Mesenchymal stem cell (in vitro differentiated cells and primary cell): ENCODE data around the gene RNF4.
A peak's percentile ranks its signal among the peaks of the same experiment; 100 is the strongest.
"Not testable (repeated sequence)": the region's sequence is repeated elsewhere in the genome, so short reads cannot be mapped to it uniquely, and the experiment has no call there.

Experiments used
- DNase-seq: peaks from one replicate; pipeline ENCODE4 v3.0.0-alpha.2; 2013
- H2AFZ ChIP-seq: one replicate; pipeline ENCODE4 v1.6.1; 2013; ENCODE audit warnings: low read depth, mild to moderate bottlenecking, control low read depth, inconsistent platforms, low read length, moderate library complexity
- H2AK5ac ChIP-seq: 2 replicates; pipeline ENCODE4 v1.6.1; 2013; ENCODE audit warnings: low read length, moderate library complexity, mild to moderate bottlenecking, inconsistent platforms; ENCODE audit not compliant: severe bottlenecking
- H2BK120ac ChIP-seq: one replicate; pipeline ENCODE4 v1.6.1; 2013; ENCODE audit warnings: low read depth, mild to moderate bottlenecking, inconsistent platforms, low read length, moderate library complexity
- H2BK12ac ChIP-seq, 2 experiments: one replicate each; pipeline ENCODE4 v1.6.1; 2013; ENCODE audit warnings: inconsistent platforms in 2 of 2, low read length in 2 of 2, mild to moderate bottlenecking in 2 of 2, moderate library complexity in 2 of 2, control low read depth in 1 of 2
- H2BK15ac ChIP-seq: one replicate; pipeline ENCODE4 v1.6.1; 2013; ENCODE audit warnings: mild to moderate bottlenecking, low read depth, inconsistent platforms; ENCODE audit not compliant: poor library complexity, severe bottlenecking
- H2BK5ac ChIP-seq: 2 replicates; pipeline ENCODE4 v1.6.1; 2013; ENCODE audit warnings: low read depth, mild to moderate bottlenecking, low read length, control low read depth, inconsistent platforms; ENCODE audit not compliant: poor library complexity, severe bottlenecking
- H3K14ac ChIP-seq, 2 experiments: one replicate each; pipeline ENCODE4 v1.6.1; 2013; ENCODE audit warnings: inconsistent platforms in 2 of 2, low read length in 2 of 2, control low read depth in 1 of 2, mild to moderate bottlenecking in 1 of 2, moderate library complexity in 1 of 2
- H3K18ac ChIP-seq, 2 experiments: one replicate each; pipeline ENCODE4 v1.6.1; 2013; ENCODE audit warnings: inconsistent platforms in 2 of 2, low read length in 2 of 2, control low read depth in 1 of 2, low read depth in 1 of 2, mild to moderate bottlenecking in 1 of 2
- H3K23ac ChIP-seq, 2 experiments: one replicate each; pipeline ENCODE4 v1.6.1; 2013; ENCODE audit warnings: inconsistent platforms in 2 of 2, low read length in 2 of 2, mild to moderate bottlenecking in 2 of 2, moderate library complexity in 2 of 2, control low read depth in 1 of 2
- H3K27ac ChIP-seq: 2 replicates; pipeline ENCODE4 v1.5.1; 2013; ENCODE audit warnings: mild to moderate bottlenecking, moderate library complexity, low read length, control low read depth, inconsistent platforms; ENCODE audit not compliant: poor library complexity, severe bottlenecking
- H3K27me3 ChIP-seq, 2 experiments: 2 replicates each; pipeline versions ENCODE4 v1.6.1 to v1.7.0; 2013; ENCODE audit warnings: low read length in 2 of 2, mild to moderate bottlenecking in 2 of 2, moderate library complexity in 2 of 2, control low read depth in 1 of 2, inconsistent platforms in 1 of 2; ENCODE audit not compliant: control insufficient read depth in 1 of 2, insufficient read depth in 1 of 2
- H3K36me3 ChIP-seq, 2 experiments: 2 replicates each; pipeline versions ENCODE4 v1.6.1 to v1.7.0; 2013; ENCODE audit warnings: low read length in 2 of 2, control low read depth in 1 of 2, inconsistent platforms in 1 of 2, low read depth in 1 of 2, mild to moderate bottlenecking in 1 of 2; ENCODE audit not compliant: insufficient read depth in 2 of 2, control insufficient read depth in 1 of 2
- H3K4ac ChIP-seq, 2 experiments: one replicate each; pipeline ENCODE4 v1.6.1; 2013; ENCODE audit warnings: inconsistent platforms in 2 of 2, low read length in 2 of 2, mild to moderate bottlenecking in 2 of 2, moderate library complexity in 2 of 2, control low read depth in 1 of 2, low read depth in 1 of 2
- H3K4me1 ChIP-seq: 2 replicates; pipeline ENCODE4 v1.6.1; 2013; ENCODE audit warnings: low read depth, low read length, control low read depth; ENCODE audit not compliant: control insufficient read depth, insufficient read depth
- H3K4me2 ChIP-seq: 2 replicates; pipeline ENCODE4 v1.6.1; 2013; ENCODE audit warnings: low read length, mild to moderate bottlenecking, inconsistent platforms; ENCODE audit not compliant: poor library complexity, severe bottlenecking
- H3K4me3 ChIP-seq, 2 experiments: 2 replicates each; pipeline versions ENCODE4 v1.5.1 to v1.7.0; 2013; ENCODE audit warnings: low read length in 2 of 2, mild to moderate bottlenecking in 2 of 2, control low read depth in 1 of 2, low read depth in 1 of 2; ENCODE audit not compliant: insufficient read depth in 1 of 2
- H3K79me1 ChIP-seq: replicated peaks from 2 replicates; pipeline ENCODE4 v1.6.1; 2013; ENCODE audit warnings: mild to moderate bottlenecking, control low read depth, low read length, inconsistent platforms; ENCODE audit not compliant: poor library complexity, severe bottlenecking
- H3K9ac ChIP-seq: 2 replicates; pipeline ENCODE4 v1.7.0; 2013; ENCODE audit warnings: mild to moderate bottlenecking, low read length, moderate library complexity
- H3K9me3 ChIP-seq: 2 replicates; pipeline ENCODE4 v1.7.0; 2013; ENCODE audit warnings: mild to moderate bottlenecking, low read length; ENCODE audit not compliant: control insufficient read depth
- H4K8ac ChIP-seq: one replicate; pipeline ENCODE4 v1.6.1; 2013; ENCODE audit warnings: inconsistent platforms, mild to moderate bottlenecking, low read length, moderate library complexity
- H4K91ac ChIP-seq: one replicate; pipeline ENCODE4 v1.6.1; 2013; ENCODE audit warnings: mild to moderate bottlenecking, low read length, inconsistent platforms
- WGBS: methylation state at CpG from one replicate; pipeline ENCODE4 v1.1.7; 2013; ENCODE audit warnings: mixed read lengths; 5-methylcytosine and 5-hydroxymethylcytosine counted together

Gene RNF4

DNA sequence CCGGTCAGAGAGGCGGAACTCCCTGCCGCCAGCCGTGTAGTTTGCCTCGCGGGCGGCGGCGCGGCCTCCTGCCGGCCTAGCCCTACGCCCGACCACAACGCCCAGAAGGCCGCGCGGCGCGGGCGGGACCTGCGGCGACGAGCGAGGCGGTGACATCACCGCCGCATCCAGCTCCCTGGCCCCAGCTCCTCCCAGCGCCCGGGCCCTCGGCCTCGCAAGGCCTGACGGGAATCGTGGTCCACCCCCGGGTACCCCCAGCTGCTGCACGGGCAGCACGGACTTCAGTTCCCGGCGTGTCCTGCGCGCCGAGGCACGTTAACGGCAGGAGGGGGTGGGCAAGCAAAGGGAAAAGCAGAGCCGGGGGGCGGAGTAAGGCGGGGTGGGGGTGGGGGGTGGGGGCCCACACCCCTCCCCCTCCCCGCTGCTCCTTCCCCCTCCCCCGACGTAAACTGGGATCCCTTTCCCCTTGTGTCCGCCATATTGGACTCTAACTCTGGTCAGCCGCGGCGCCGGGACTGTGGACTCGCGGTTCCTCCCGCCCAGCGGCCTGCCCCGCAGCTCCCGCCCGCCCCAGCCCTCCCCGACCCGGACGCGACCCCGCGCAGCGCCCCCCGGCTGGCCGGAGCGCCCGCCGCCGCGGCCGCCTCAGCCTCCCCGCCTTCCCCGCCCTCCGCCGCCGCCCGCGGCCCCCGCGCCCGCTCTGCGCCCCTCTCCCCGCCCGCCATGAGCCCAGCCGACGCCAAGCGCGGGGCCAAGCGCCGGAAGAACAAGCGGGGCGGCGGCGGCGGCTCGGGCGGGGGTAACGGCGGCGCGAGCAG is 67.5 kb downstream of the RNF4 start, which contains the start of gene FAM193A:
TSS of gene FAM193A (plus strand) at position 455 of the 818 bp plus-strand sequence. CDS start at position 724, 269 bp downstream.
- H3K23ac ChIP-seq: peak within 1 kb of the TSS in 1 of 2 experiments; percentile 81
- H4K91ac ChIP-seq: peak within 1 kb of the TSS; percentile 39
- H3K27ac ChIP-seq: peak within 1 kb of the TSS; percentile 56
- WGBS: 1% methylated on average over 31 of the region's 106 CpGs
- peak within 1 kb of the TSS; percentile 95 for H2AFZ ChIP-seq
- H2BK12ac ChIP-seq: peak within 1 kb of the TSS in 1 of 2 experiments; percentile 69
- H2AK5ac ChIP-seq: no peak within 1 kb of the TSS
- H4K8ac ChIP-seq: peak within 1 kb of the TSS; percentile 94
- DNase-seq: peak; percentile 99
- H3K4me3 ChIP-seq: peak within 1 kb of the TSS; percentile 90 to 98
- H3K4ac ChIP-seq: peak within 1 kb of the TSS; percentile 91 to 98
- H3K9me3 ChIP-seq: no peaks in the 10 kb centered on the region
- H2BK5ac ChIP-seq: peak within 1 kb of the TSS; percentile 44
- peak within 1 kb of the TSS in 1 of 2 experiments; percentile 85 for H3K14ac ChIP-seq
- peak within 1 kb of the TSS; percentile 69 for H2BK15ac ChIP-seq
- peaks cover 11% of the 10 kb centered on the region for H3K4me1 ChIP-seq
- H3K79me1 ChIP-seq: peaks cover 2% of the 10 kb centered on the region
- no peaks in the 10 kb centered on the region for H3K36me3 ChIP-seq
- peak within 1 kb of the TSS; percentile 73 to 96 for H3K18ac ChIP-seq
- no peaks in the 10 kb centered on the region for H3K27me3 ChIP-seq
- H3K4me2 ChIP-seq: peak within 1 kb of the TSS; percentile 96
- peak within 1 kb of the TSS; percentile 99 for H2BK120ac ChIP-seq
- H3K9ac ChIP-seq: peak within 1 kb of the TSS; percentile 98

DNA sequence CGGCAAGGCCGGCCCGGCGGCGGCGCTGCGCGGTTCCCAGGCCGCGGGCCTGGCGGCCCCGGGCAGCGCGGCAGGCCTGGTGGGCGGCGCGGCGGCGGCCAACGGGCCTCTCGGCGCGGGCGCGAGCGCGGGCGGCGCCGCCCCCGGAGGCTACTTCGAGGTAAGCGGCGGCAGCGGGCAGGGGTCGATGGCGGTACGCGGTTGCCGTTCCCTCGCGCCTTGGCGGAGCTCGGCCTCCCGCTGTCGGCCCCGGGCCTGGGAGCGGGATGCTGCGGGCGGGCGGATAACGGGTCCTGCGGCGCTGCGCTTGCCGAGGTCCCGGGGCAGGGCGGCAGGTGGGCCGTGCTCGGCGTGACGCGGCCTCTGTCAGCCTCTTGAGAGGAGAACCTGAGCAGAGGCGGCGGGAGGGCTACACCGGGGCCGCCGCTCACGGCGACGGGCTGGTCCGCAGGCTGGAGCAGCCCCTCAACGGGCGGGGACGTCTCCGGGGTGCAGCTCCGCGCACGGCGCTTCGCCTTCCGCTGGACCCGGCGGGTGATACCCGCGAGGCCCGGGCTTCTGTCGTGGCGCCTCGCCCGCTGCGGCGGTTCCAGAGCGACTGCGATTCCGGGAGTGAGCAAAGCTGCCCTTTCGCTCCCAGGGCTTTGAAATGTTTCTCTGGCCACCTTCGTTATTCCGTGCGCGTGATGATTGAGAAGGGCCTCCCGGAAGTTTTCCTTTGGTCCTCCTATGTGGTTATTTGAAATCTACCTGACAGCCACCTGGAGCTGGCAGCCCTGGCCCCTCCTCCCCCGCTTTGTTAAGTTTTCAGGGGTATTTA is 68.3 kb downstream of the RNF4 start:
- H3K36me3 ChIP-seq: no peaks in the 10 kb centered on the region
- peak overlapping the region; percentile 84 to 98 for H3K4me3 ChIP-seq
- H2AK5ac ChIP-seq: no peak overlapping the region
- peaks cover 11% of the 10 kb centered on the region for H3K4me1 ChIP-seq
- peak overlapping the region; percentile 69 for H2BK15ac ChIP-seq
- H2BK5ac ChIP-seq: no peak overlapping the region
- H3K27ac ChIP-seq: peak overlapping the region; percentile 45
- peak overlapping the region; percentile 81 for H2AFZ ChIP-seq
- no peak overlapping the region for H4K8ac ChIP-seq
- peak overlapping the region; percentile 73 to 87 for H3K18ac ChIP-seq
- peak overlapping the region; percentile 91 for H3K9ac ChIP-seq
- H4K91ac ChIP-seq: peak overlapping the region; percentile 39
- DNase-seq: peak; percentile 43
- peak overlapping the region in 1 of 2 experiments; percentile 81 for H3K23ac ChIP-seq
- H3K9me3 ChIP-seq: no peaks in the 10 kb centered on the region
- peaks cover 2% of the 10 kb centered on the region for H3K79me1 ChIP-seq
- H2BK12ac ChIP-seq: no peak overlapping the region
- peak overlapping the region in 1 of 2 experiments; percentile 94 for H3K4ac ChIP-seq
- no peaks in the 10 kb centered on the region for H3K27me3 ChIP-seq
- H3K14ac ChIP-seq: peak overlapping the region in 1 of 2 experiments; percentile 85
- peak overlapping the region; percentile 96 for H3K4me2 ChIP-seq
- under 1% methylated on average over 93 of the region's 103 CpGs for WGBS
- peak overlapping the region; percentile 99 for H2BK120ac ChIP-seq

DNA sequence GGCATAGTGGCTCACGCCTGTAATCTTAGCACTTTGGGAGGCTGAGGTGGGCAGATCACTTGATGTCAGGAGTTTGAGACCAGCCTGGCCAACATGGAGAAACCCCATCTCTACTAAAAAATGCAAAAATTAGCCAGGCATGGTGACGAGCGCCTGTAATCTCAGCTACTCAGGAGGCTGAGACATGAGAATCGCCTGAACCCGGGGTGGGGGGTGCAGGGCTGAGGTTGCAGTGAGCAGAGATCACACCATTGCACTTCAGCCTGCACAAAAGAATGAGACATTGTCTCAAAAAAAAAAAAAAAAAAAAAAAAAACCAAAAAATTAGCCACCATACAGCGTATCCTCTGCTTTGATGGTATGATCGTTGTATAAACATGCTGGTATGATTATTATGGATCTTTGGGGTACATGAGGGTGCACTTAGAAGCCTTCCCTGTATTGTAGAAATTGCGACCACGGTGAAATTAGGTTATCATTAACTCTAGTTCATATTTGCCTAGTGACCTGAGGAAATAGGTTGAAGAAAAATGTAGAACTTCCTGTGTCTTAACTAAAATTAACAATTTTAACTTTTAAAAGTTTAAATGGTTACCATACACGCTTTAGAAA is 74.8 kb downstream of the RNF4 start:
- not testable (repeated sequence) for H3K4ac ChIP-seq, H3K14ac ChIP-seq, H3K36me3 ChIP-seq, H3K4me2 ChIP-seq, H3K79me1 ChIP-seq, H2BK15ac ChIP-seq, H3K27me3 ChIP-seq, H3K9ac ChIP-seq, H2BK5ac ChIP-seq, H4K91ac ChIP-seq, H4K8ac ChIP-seq, H2BK12ac ChIP-seq, H2AFZ ChIP-seq, H2BK120ac ChIP-seq, DNase-seq, H2AK5ac ChIP-seq, H3K4me1 ChIP-seq, H3K18ac ChIP-seq, H3K9me3 ChIP-seq, H3K4me3 ChIP-seq, H3K27ac ChIP-seq, H3K23ac ChIP-seq
- 98% methylated on average over 7 of the region's 10 CpGs for whole genome bisulfite sequencing
